Measurements from ENCODE around the gene EXOC3L2. TPM values are rescaled to one million over a fixed set of nuclear protein-coding genes. Genes with fewer than 3 reads are reported as not detected.

The EXOC3L2 gene
- total and polyA plus RNA-seq, 2 donors from 2014 or later: 15.4 to 19.0 TPM

GRCh38 chr19:45175515-45176345 is 69.5 kb downstream of the EXOC3L2 start:
- peaks cover 0 to 15% (median 4%) of the 10 kb centered on the region in 3 donors for H3K4me1 ChIP-seq (ENCODE audit: control insufficient read depth in 2 of 3, insufficient read depth in 2 of 3, low read depth in 1 of 3, low read length in 3 of 3)
- peak in 4 of 5 donors; percentile 38 to 67 (median 58) for DNase-seq
- no peaks in the 10 kb centered on the region for H3K36me3 ChIP-seq (ENCODE audit: control insufficient read depth in 2 of 3, insufficient read depth in 3 of 3, low read length in 3 of 3)
- no peak for FAIRE-seq
- no peaks in the 10 kb centered on the region for H3K27me3 ChIP-seq (ENCODE audit: control insufficient read depth, insufficient read depth, low read length)
- no peak overlapping the region for H3K4me3 ChIP-seq (ENCODE audit: low read length in 3 of 3)
- H3K9me3 ChIP-seq (ENCODE audit: control insufficient read depth in 2 of 3, insufficient read depth in 1 of 3, low read length in 3 of 3): no peaks in the 10 kb centered on the region
- TF ChIP-seq CTCF (IDR thresholded peaks at IDR 0.05; ENCODE audit: borderline replicate concordance, extremely low read depth, insufficient read depth): no peak
- intact Hi-C loops (cut with DNase I): no loop called here
- no peak overlapping the region for H3K9ac ChIP-seq (ENCODE audit: low read length in 3 of 3)
- no peak overlapping the region for H3K27ac ChIP-seq (ENCODE audit: low read depth in 2 of 2, low read length in 2 of 2)

GRCh38 chr19:45173816-45174215 is 71.4 kb downstream of the EXOC3L2 start:
- FAIRE-seq: no peak
- no peak overlapping the region for H3K27ac ChIP-seq (ENCODE audit: low read depth in 2 of 2, low read length in 2 of 2)
- intact Hi-C loops (cut with DNase I): no loop called here

GRCh38 chr19:45172611-45173208 is 72.5 kb downstream of the EXOC3L2 start:
- FAIRE-seq (no peak), DNase-seq (peak in 1 of 5 donors; percentile 73)
- Histone ChIP-seq H3K27me3 (ENCODE audit: control insufficient read depth, insufficient read depth, low read length) (no peaks in the 10 kb centered on the region), H3K27ac (ENCODE audit: low read depth in 2 of 2, low read length in 2 of 2) (no peak overlapping the region), H3K9me3 (ENCODE audit: control insufficient read depth in 2 of 3, insufficient read depth in 1 of 3, low read length in 3 of 3) (no peaks in the 10 kb centered on the region), H3K36me3 (ENCODE audit: control insufficient read depth in 2 of 3, insufficient read depth in 3 of 3, low read length in 3 of 3) (peaks cover 0 to 3% (median 0%) of the 10 kb centered on the region in 3 donors), H3K9ac (ENCODE audit: low read length in 3 of 3) (no peak overlapping the region), H3K4me1 (ENCODE audit: control insufficient read depth in 2 of 3, insufficient read depth in 2 of 3, low read depth in 1 of 3, low read length in 3 of 3) (peaks cover 0 to 12% (median 4%) of the 10 kb centered on the region in 3 donors), H3K4me3 (ENCODE audit: low read length in 3 of 3) (no peak overlapping the region)
- no peak for TF ChIP-seq CTCF (IDR thresholded peaks at IDR 0.05; ENCODE audit: borderline replicate concordance, extremely low read depth, insufficient read depth)
- intact Hi-C loops (cut with DNase I): no loop called here

More at GRCh38 chr19:45173816-45174215, 71.4 kb downstream of the EXOC3L2 start:
- peaks cover 0 to 3% (median 0%) of the 10 kb centered on the region in 3 donors for H3K36me3 ChIP-seq (ENCODE audit: control insufficient read depth in 2 of 3, insufficient read depth in 3 of 3, low read length in 3 of 3)
- no peaks in the 10 kb centered on the region for H3K27me3 ChIP-seq (ENCODE audit: control insufficient read depth, insufficient read depth, low read length)
- peak in 1 of 5 donors; percentile 30 for DNase-seq
- H3K9ac ChIP-seq (ENCODE audit: low read length in 3 of 3): no peak overlapping the region
- H3K4me3 ChIP-seq (ENCODE audit: low read length in 3 of 3): no peak overlapping the region
- peaks cover 0 to 12% (median 4%) of the 10 kb centered on the region in 3 donors for H3K4me1 ChIP-seq (ENCODE audit: control insufficient read depth in 2 of 3, insufficient read depth in 2 of 3, low read depth in 1 of 3, low read length in 3 of 3)
- no peaks in the 10 kb centered on the region for H3K9me3 ChIP-seq (ENCODE audit: control insufficient read depth in 2 of 3, insufficient read depth in 1 of 3, low read length in 3 of 3)
- no peak for TF ChIP-seq CTCF (IDR thresholded peaks at IDR 0.05; ENCODE audit: borderline replicate concordance, extremely low read depth, insufficient read depth)
